ENCODE measurements around the gene MYF6.

MYF6 gene

GRCh38 chr12:80708975-80709328 is 1.5 kb downstream of the MYF6 start:
- TF ChIP-seq CTCF (IDR thresholded peaks at IDR 0.05; ENCODE audit: unreplicated experiment in 3 of 3) = no peak
- Mint-ChIP-seq H3K4me3 (peak overlapping the region; percentile 85 to 98 (median 89)), H3K27ac (peak overlapping the region; percentile 82 to 86 (median 83)), H3K36me3 (ENCODE audit: low read depth) (no peaks in the 10 kb centered on the region), H3K4me1 (peaks cover 39% of the 10 kb centered on the region), H3K27me3 (ENCODE audit: low read depth) (peaks cover 65% of the 10 kb centered on the region), H3K9me3 (no peaks in the 10 kb centered on the region)

GRCh38 chr12:80709811-80710726 is 2.6 kb downstream of the MYF6 start:
- Mint-ChIP-seq H3K36me3 (ENCODE audit: low read depth) (no peaks in the 10 kb centered on the region), H3K27ac (peak overlapping the region; percentile 45 to 86 (median 82)), H3K27me3 (ENCODE audit: low read depth) (peaks cover 76% of the 10 kb centered on the region), H3K4me1 (peaks cover 51% of the 10 kb centered on the region), H3K4me3 (peak overlapping the region; percentile 67 to 98 (median 89)), H3K9me3 (no peaks in the 10 kb centered on the region)
- peak; percentile 24 to 48 (median 28) for TF ChIP-seq CTCF (IDR thresholded peaks at IDR 0.05; ENCODE audit: unreplicated experiment in 3 of 3)

DNA sequence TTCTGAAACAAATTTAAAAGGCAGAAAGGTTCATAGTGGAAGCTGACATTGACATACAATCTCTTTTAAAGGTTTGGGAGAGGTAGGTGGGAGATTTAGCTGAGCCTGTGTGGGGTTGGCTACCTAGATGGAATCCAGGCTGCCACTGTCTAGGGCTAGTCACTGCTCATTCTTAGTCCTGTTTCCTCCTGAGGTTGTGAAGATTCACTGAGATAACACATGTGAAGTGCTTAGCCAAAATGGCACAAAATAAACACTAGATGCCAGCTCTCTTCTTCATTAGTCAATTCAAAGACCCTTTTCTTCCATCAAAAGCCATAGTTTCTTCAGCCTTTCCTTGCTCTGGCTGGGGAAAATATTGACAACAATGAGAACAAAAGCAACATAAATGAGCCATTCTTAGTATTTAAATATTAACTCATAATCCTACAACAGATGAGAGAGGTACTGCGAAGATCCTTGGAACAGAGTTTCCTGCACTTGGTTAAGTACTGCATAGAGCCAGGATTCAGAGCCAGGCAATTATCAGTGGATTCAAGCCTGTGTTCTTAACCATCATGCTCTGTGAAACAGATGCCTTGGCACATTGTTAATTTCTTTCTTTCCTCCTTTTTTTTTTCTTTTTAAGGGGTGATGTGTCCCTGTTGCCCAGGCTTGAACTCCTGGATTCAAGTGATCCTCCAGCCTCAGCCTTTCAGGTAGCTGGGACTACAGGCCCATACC is 3.5 kb downstream of the MYF6 start:
- no peak for TF ChIP-seq CTCF (IDR thresholded peaks at IDR 0.05; ENCODE audit: unreplicated experiment in 3 of 3)
- Mint-ChIP-seq H3K27ac (peak overlapping the region; percentile 45 to 86 (median 82)), H3K27me3 (ENCODE audit: low read depth) (peaks cover 80% of the 10 kb centered on the region), H3K9me3 (no peaks in the 10 kb centered on the region), H3K4me3 (peak overlapping the region; percentile 67 to 98 (median 89)), H3K36me3 (ENCODE audit: low read depth) (no peaks in the 10 kb centered on the region), H3K4me1 (peaks cover 53% of the 10 kb centered on the region)

- no peak overlapping the region for H3K4me3 Mint-ChIP-seq
- no peaks in the 10 kb centered on the region for H3K36me3 Mint-ChIP-seq (ENCODE audit: low read depth)
- no peaks in the 10 kb centered on the region for H3K9me3 Mint-ChIP-seq
- H3K4me1 Mint-ChIP-seq = peaks cover 54% of the 10 kb centered on the region
- H3K27me3 Mint-ChIP-seq (ENCODE audit: low read depth) = peaks cover 80% of the 10 kb centered on the region
- H3K27ac Mint-ChIP-seq = peak overlapping the region in 1 of 3 experiments; percentile 82
- TF ChIP-seq CTCF (IDR thresholded peaks at IDR 0.05; ENCODE audit: unreplicated experiment in 3 of 3) = no peak
Observed at GRCh38 chr12:80711866-80712265, 4.4 kb downstream of the MYF6 start.

GRCh38 chr12:80712866-80713265 is 5.4 kb downstream of the MYF6 start:
- Mint-ChIP-seq H3K36me3 (ENCODE audit: low read depth) (no peaks in the 10 kb centered on the region), H3K9me3 (no peaks in the 10 kb centered on the region), H3K27me3 (ENCODE audit: low read depth) (peaks cover 70% of the 10 kb centered on the region), H3K4me3 (peak overlapping the region in 1 of 3 experiments; percentile 48), H3K27ac (peak overlapping the region; percentile 57 to 71 (median 65)), H3K4me1 (peaks cover 44% of the 10 kb centered on the region)
- TF ChIP-seq CTCF (IDR thresholded peaks at IDR 0.05; ENCODE audit: unreplicated experiment in 3 of 3) = no peak
